HepG2 (cell line): ENCODE results near the gene STBD1. TPM values are rescaled to one million over a fixed set of nuclear protein-coding genes. Genes with fewer than 3 reads are reported as not detected.

Source experiments
- ATAC-seq: fragments of 200-7000 bp; cut with Tn5 transposase; 3 replicates; pipeline ENCODE4 v1.9.1; 2020; ENCODE audit warnings: mild to moderate bottlenecking, moderate library complexity
- BruUV-seq: library from RNA; stranded (reverse); fragments of 400-500 nt; replicated peaks from 2 replicates; lab custom pipeline; 2021; lab: Mats Ljungman, UMichigan
- CTCF ChIA-PET: fragments of 300-600 bp; formaldehyde crosslinking; extraction: SDS; loops from one replicate; lab custom pipeline; 2021; ENCODE audit warnings: low total read pairs, inconsistent platforms, low intra/inter-chr PET ratio; lab: Yijun Ruan, JAX
- POLR2A ChIA-PET: fragments of 350-600 bp; sonication (Branson Sonifier 250); formaldehyde crosslinking; loops from one replicate; lab custom pipeline; 2020; ENCODE audit warnings: antibody characterized with exemption, inconsistent platforms; lab: Yijun Ruan, JAX
- DNase-seq: peaks from one replicate; pipeline ENCODE4 v3.0.0-alpha.2; 2015; ENCODE audit warnings: low spot score
- FAIRE-seq: peaks from 3 replicates; lab custom pipeline; 2011; peaks lifted over from hg19 to GRCh38; lab: Jason Lieb, UNC
- H2AFZ ChIP-seq: one replicate; pipeline ENCODE4 v1.6.1; 2011; ENCODE audit warnings: low read length, inconsistent platforms
- H3K27ac ChIP-seq: fragments of 300-600 bp; 3 replicates; pipeline ENCODE4 v1.8.0; 2011; ENCODE audit warnings: mixed run types, mild to moderate bottlenecking, mixed read lengths, low read length, inconsistent platforms; ENCODE audit not compliant: insufficient read depth; ENCODE audit errors: extremely low read length
- H3K27me3 ChIP-seq, 2 experiments: fragments of 200-600 bp in 1 of 2; 2 replicates in 1 of 2; 3 replicates in 1 of 2; pipeline versions ENCODE4 v1.6.0 to v1.8.0; 2011; ENCODE audit warnings: low read length in 2 of 2, mild to moderate bottlenecking in 2 of 2, moderate library complexity in 2 of 2, inconsistent platforms in 1 of 2; ENCODE audit not compliant: insufficient read depth in 2 of 2, control insufficient read depth in 1 of 2
- H3K36me3 ChIP-seq, 2 experiments: fragments of 200-600 bp in 1 of 2; replicated peaks in 1 of 2; 2 replicates in 1 of 2; 3 replicates in 1 of 2; pipeline versions ENCODE4 v1.5.1 to v1.8.0; 2011; ENCODE audit warnings: low read length in 2 of 2, inconsistent platforms in 1 of 2; ENCODE audit not compliant: insufficient read depth in 2 of 2, control insufficient read depth in 1 of 2
- H3K4me1 ChIP-seq: 2 replicates; pipeline ENCODE4 v1.5.1; 2012; ENCODE audit warnings: low read length, inconsistent platforms; ENCODE audit not compliant: insufficient read depth
- H3K4me2 ChIP-seq: 2 replicates; pipeline ENCODE4 v1.6.0; 2011; ENCODE audit warnings: low read depth, low read length, inconsistent platforms
- H3K4me3 ChIP-seq, 3 experiments: fragments of 200-600 bp in 1 of 3; sonication (generic), shearing (Covaris generic) in 1 of 3; replicated peaks in 1 of 3; 2 replicates each; pipeline ENCODE4 v1.5.1; 2011 to 2016; ENCODE audit warnings: low read length in 3 of 3, inconsistent platforms in 2 of 3, low read depth in 2 of 3, mild to moderate bottlenecking in 2 of 3, control low read depth in 1 of 3, mixed read lengths in 1 of 3; ENCODE audit not compliant: insufficient read depth in 1 of 3
- H3K79me2 ChIP-seq: one replicate; pipeline ENCODE4 v1.6.1; 2011; ENCODE audit warnings: low read length, inconsistent platforms; ENCODE audit not compliant: insufficient read depth
- H3K9ac ChIP-seq: 2 replicates; pipeline ENCODE4 v1.6.0; 2011; ENCODE audit warnings: mild to moderate bottlenecking, low read depth, low read length, inconsistent platforms; ENCODE audit not compliant: insufficient read depth
- H3K9me3 ChIP-seq: 2 replicates; pipeline ENCODE4 v1.5.1; 2012; ENCODE audit warnings: mild to moderate bottlenecking, low read length
- H4K20me1 ChIP-seq: 2 replicates; pipeline ENCODE4 v1.6.0; 2011; ENCODE audit warnings: inconsistent platforms, mild to moderate bottlenecking, low read length, moderate library complexity; ENCODE audit not compliant: insufficient read depth
- HMGA1 ChIP-seq: sonication (generic); formaldehyde crosslinking; conservative IDR thresholded peaks from 2 replicates; pipeline ENCODE4 v1.4.0; 2020; ENCODE audit warnings: missing genetic modification reagents
- RORA ChIP-seq: sonication (generic); formaldehyde crosslinking; IDR thresholded peaks from 2 replicates; pipeline ENCODE4 v1.5.0; 2020; ENCODE audit warnings: mild to moderate bottlenecking, missing genetic modification reagents, moderate library complexity
- SATB2 ChIP-seq: sonication (generic); formaldehyde crosslinking; IDR thresholded peaks from 2 replicates; pipeline ENCODE4 v1.5.0; 2020; ENCODE audit warnings: missing genetic modification reagents
- WIZ ChIP-seq: sonication (generic); formaldehyde crosslinking; IDR thresholded peaks from 2 replicates; pipeline ENCODE4 v1.5.1; 2020; ENCODE audit warnings: mild to moderate bottlenecking, missing genetic modification reagents
- ZBTB40 ChIP-seq, 2 experiments: fragments of 450-650 bp in 1 of 2; sonication (generic) in 1 of 2; formaldehyde crosslinking in 1 of 2; IDR thresholded peaks; 2 replicates each; pipeline versions ENCODE4 v1.6.1 to v1.8.0; 2016 to 2022; ENCODE audit warnings: antibody characterized with exemption in 1 of 2, mild to moderate bottlenecking in 1 of 2, missing genetic modification reagents in 1 of 2
- WGBS: methylation state at CpG from one replicate; pipeline ENCODE4 v1.1.6; 2017; ENCODE audit warnings: low lambda C conversion rate; 5-methylcytosine and 5-hydroxymethylcytosine counted together
- in situ Hi-C: cut with HindIII; loops from 2 replicates; pipeline ENCODE4 v1.10.0; 2017; ENCODE audit warnings: low pct_unique_long_range_greater_than_20kb; ENCODE audit not compliant: extremely low pct_ligation_motif_present
- intact Hi-C: fragments of 100-400 bp; cut with micrococcal nuclease; formaldehyde crosslinking; loops from one replicate; pipeline ENCODE4 v1.10.0; 2022; ENCODE audit not compliant: unreplicated experiment
- polyA plus RNA-seq, 8 experiments: library from polyadenylated mRNA; depleted of rRNA in 3 of 8; stranded (reverse) in 7 of 8; unstranded in 1 of 8; fragments of >200 nt; fragmentation: Illumina TruSeq in 4 of 8; extraction: Trizol in 4 of 8; gene quantifications; 2 replicates each; pipeline versions ENCODE4 v1.2.1 to v1.2.3, GENCODE V29; 2011 to 2016; ENCODE audit warnings: low read depth in 4 of 8, missing spikeins in 1 of 8, mixed read lengths in 1 of 8; ENCODE audit not compliant: insufficient read depth in 1 of 8
- total RNA-seq, 5 experiments: library from RNA; depleted of rRNA; stranded (reverse); fragments of >200 nt; fragmentation: Illumina TruSeq; extraction: Trizol; gene quantifications; 2 replicates each; pipeline ENCODE4 v1.2.3, GENCODE V29; 2016; ENCODE audit warnings: low read depth in 1 of 5
- TF ChIP-seq, protein P1 (sequence below): IDR thresholded peaks from 2 replicates; pipeline ENCODE4 v1.6.1; 2016; ENCODE audit warnings: control low read depth
- TF ChIP-seq, protein P2 (sequence below): sonication (generic); formaldehyde crosslinking; IDR thresholded peaks from 2 replicates; pipeline ENCODE4 v1.4.0; 2020; ENCODE audit warnings: mild to moderate bottlenecking, missing genetic modification reagents

Gene STBD1
- total and polyA plus RNA-seq, 2 of the 13 experiments (the other 11 are each of a cell fraction or from before 2014, with no cell fraction given): 2.8 to 4.3 TPM

GRCh38 chr4:76357981-76358380 is 51.4 kb downstream of the STBD1 start:
- Histone ChIP-seq H4K20me1 (no peaks in the 10 kb centered on the region), H3K27ac (no peak overlapping the region), H3K4me1 (no peaks in the 10 kb centered on the region), H3K4me3 (no peak overlapping the region), H3K9me3 (peaks cover 9% of the 10 kb centered on the region), H3K79me2 (no peaks in the 10 kb centered on the region), H2AFZ (no peak overlapping the region), H3K36me3 (no peaks in the 10 kb centered on the region), H3K27me3 (no peaks in the 10 kb centered on the region), H3K9ac (no peak overlapping the region), H3K4me2 (no peak overlapping the region)
- WGBS: 0% methylated on average over 2 of the region's 2 CpGs
- intact Hi-C loops (no loop called here), in situ Hi-C loops (no loop called here)
- FAIRE-seq (no peak), DNase-seq (no peak), ATAC-seq (no peak)
- BruUV-seq: no TSS peak
- POLR2A ChIA-PET: no interaction called here
- TF ChIP-seq RORA (CRISPR knock-in tag): no peak
- TF ChIP-seq HMGA1 (CRISPR knock-in tag): no peak
- no peak for TF ChIP-seq ZBTB40 (IDR thresholded peaks at IDR 0.05)
- TF ChIP-seq ZBTB40 (CRISPR knock-in tag; IDR thresholded peaks at IDR 0.05): no peak
- TF ChIP-seq WIZ (CRISPR knock-in tag): no peak
- TF ChIP-seq, protein P1, sequence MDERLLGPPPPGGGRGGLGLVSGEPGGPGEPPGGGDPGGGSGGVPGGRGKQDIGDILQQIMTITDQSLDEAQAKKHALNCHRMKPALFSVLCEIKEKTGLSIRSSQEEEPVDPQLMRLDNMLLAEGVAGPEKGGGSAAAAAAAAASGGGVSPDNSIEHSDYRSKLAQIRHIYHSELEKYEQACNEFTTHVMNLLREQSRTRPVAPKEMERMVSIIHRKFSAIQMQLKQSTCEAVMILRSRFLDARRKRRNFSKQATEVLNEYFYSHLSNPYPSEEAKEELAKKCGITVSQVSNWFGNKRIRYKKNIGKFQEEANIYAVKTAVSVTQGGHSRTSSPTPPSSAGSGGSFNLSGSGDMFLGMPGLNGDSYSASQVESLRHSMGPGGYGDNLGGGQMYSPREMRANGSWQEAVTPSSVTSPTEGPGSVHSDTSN: no peak
- TF ChIP-seq SATB2: no peak
- TF ChIP-seq, protein P2, sequence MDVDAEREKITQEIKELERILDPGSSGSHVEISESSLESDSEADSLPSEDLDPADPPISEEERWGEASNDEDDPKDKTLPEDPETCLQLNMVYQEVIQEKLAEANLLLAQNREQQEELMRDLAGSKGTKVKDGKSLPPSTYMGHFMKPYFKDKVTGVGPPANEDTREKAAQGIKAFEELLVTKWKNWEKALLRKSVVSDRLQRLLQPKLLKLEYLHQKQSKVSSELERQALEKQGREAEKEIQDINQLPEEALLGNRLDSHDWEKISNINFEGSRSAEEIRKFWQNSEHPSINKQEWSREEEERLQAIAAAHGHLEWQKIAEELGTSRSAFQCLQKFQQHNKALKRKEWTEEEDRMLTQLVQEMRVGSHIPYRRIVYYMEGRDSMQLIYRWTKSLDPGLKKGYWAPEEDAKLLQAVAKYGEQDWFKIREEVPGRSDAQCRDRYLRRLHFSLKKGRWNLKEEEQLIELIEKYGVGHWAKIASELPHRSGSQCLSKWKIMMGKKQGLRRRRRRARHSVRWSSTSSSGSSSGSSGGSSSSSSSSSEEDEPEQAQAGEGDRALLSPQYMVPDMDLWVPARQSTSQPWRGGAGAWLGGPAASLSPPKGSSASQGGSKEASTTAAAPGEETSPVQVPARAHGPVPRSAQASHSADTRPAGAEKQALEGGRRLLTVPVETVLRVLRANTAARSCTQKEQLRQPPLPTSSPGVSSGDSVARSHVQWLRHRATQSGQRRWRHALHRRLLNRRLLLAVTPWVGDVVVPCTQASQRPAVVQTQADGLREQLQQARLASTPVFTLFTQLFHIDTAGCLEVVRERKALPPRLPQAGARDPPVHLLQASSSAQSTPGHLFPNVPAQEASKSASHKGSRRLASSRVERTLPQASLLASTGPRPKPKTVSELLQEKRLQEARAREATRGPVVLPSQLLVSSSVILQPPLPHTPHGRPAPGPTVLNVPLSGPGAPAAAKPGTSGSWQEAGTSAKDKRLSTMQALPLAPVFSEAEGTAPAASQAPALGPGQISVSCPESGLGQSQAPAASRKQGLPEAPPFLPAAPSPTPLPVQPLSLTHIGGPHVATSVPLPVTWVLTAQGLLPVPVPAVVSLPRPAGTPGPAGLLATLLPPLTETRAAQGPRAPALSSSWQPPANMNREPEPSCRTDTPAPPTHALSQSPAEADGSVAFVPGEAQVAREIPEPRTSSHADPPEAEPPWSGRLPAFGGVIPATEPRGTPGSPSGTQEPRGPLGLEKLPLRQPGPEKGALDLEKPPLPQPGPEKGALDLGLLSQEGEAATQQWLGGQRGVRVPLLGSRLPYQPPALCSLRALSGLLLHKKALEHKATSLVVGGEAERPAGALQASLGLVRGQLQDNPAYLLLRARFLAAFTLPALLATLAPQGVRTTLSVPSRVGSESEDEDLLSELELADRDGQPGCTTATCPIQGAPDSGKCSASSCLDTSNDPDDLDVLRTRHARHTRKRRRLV (CRISPR knock-in tag): no peak
- CTCF ChIA-PET: no interaction called here
